HG03575 (cell line): ENCODE measurements around the gene NOSIP.

ENCODE experiments used
- ATAC-seq: cut with Tn5 transposase; IDR thresholded peaks from one replicate; pipeline ENCODE4 v1.9.1; 2021; ENCODE audit not compliant: unreplicated experiment, insufficient number of reproducible peaks, low FRiP score; ENCODE audit errors: extremely low read depth

The NOSIP gene

DNA sequence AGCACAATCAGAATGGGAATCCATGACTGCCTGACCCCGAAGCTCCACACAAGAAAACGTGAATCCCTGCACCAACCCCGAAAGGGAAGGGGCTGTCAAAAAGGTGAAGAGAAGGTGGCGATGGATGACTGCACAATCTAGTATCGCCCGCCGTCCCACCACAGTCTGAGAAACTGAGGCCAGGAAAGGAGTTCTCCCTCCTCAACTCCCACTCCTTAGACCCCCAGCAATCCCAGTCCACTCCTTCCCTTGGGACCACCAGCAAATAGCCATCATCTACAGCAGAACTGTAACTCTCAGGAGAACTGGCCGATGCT, 451 bp downstream of the NOSIP start:
- ATAC-seq, result no peak

DNA sequence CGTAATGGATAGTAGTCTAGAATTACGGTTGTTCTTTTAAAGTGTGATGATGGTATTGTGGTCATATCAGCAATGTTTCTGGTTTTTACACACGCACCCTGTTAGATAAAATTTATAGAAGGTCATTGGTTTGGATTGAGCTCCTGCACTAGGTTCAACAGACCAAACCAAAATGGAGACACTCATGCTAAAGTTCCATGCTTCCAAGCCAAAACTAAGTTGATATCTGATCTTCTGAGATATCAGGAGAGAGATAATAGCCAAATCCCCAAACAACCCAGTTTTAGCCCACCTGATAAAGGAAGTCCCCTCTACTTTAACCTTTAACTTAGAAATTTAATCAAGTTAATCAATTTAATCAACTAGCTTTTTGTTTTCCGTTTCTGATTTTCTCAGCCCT, 1.2 kb downstream of the NOSIP start:
- no peak for ATAC-seq

DNA sequence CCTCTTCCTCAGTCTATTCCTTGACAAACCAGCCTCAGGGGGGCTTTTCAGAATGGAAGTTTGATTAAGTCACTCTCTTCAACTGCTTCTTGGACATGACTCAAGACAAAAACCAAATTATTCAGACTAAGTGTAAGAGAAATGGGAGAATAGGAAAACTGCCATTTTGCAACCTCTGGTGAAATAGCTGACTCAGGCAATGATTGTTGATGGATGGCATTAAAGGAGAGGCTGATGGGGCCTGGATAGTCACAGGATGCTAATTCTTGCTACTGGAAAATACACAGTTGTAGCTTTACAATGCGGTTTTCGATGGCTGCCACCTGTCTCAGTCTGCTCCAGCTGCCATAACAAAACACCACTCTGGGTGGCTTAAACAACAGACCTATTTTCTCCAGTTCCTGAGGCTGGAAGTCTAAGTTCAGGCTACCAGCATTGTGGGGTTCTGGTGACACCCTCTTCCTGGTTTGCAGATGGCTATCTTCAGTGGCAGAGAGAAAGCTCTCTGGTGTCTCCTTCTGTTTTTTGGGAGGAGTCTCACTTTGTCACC, 6.1 kb downstream of the NOSIP start:
- ATAC-seq, result no peak

DNA sequence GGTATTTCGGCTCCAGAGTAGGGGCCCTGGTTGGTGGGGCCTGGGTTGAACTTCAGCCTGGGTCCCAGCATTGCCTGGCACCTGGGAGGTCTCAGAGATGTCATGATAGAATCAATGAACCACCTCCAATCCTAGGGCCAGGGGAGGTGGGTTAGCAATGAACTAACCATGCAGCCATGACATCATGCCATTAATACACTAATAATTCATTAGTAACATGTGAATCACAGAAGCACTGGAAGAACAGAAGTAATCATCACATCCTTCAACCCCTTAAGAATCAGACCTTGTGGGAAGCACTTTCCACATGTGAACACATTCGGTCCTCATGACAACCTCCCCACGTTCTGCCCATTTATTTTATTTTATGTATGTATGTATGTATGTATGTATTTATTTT, 6.9 kb downstream of the NOSIP start:
- no peak for ATAC-seq

DNA sequence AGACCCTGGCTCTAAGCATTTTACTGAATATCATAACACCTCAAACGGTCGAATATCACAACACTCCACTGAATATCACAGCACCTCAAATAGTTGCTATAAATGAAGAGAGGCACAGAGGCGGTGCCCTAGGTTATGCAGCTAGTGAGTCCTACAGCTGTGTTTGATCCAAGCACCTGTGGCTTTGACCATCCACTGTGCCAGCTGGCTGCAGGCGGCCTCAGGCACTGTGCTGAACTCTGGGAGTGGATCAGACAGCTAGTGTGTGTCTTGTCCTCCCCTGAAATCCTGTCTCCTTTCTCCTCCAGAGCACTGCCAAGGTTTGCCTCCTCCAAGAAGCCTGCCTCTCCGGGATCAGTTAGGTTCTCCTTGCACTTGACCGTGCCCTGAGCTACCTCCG, 7.3 kb downstream of the NOSIP start:
- ATAC-seq, result no peak

DNA sequence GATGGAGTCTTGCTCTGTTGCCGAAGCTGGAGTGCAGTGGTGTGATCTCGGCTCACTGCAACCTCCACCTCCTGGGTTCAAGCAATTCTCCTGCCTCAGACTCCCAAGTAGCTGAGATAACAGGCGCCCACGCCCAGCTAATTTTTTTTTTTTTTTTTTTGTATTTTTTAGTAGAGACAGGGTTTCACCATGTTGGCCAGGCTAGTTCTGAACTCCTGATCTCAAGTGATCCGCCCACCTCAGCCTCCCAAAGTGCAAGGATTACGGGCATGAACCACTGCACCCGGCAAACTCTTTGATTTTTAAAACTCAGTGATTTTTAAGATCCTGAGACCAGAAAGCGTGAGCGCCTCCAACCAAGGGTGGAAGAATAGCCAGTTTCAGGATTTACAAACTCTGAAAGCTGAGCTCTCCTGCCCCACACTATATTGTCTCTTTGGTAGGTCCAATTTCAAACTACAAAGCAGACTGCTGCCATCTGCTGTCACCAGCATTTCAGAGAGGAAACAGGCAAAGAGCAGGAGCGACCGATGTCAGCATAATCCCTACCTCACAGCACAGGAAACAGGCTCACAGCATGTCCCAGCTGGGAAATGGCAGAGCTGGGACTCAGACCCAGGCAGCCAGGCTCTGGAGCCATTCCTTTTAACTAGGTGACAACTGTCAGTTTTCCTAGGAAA, 9.2 kb downstream of the NOSIP start:
- no peak for ATAC-seq

DNA sequence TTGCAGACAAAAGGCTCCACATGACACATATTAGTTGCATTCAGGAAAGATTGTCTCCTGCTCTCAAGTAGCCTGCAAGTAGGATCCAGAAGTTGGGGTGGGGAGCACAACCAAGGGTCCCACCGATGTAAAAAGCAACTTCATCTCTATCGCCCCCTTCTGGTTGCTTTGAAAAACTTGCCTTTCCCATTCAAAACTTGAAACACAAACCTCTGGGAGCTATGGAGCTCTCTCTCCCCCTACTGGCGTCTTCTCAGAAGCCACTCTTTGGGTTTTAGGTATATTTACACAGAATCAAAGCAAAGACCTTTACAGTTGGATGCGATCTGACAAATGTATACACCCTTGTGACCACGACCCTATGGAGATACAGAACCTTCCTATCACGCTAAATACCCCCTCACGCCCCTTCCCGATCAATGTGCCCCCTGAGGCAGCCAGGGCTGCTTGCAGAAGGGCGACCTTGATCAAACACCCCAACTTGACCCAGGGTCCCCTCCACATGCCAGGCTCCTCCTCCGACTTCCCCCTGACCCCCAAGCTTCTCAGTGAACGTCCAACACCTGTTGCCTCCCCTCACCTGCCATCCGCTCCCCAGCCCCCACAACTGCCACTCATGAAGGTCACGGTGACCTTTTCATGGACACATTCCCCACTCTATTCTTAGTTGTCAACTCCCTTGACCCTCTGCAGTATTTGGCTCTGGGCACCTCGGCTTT, 10.1 kb downstream of the NOSIP start:
- no peak for ATAC-seq

DNA sequence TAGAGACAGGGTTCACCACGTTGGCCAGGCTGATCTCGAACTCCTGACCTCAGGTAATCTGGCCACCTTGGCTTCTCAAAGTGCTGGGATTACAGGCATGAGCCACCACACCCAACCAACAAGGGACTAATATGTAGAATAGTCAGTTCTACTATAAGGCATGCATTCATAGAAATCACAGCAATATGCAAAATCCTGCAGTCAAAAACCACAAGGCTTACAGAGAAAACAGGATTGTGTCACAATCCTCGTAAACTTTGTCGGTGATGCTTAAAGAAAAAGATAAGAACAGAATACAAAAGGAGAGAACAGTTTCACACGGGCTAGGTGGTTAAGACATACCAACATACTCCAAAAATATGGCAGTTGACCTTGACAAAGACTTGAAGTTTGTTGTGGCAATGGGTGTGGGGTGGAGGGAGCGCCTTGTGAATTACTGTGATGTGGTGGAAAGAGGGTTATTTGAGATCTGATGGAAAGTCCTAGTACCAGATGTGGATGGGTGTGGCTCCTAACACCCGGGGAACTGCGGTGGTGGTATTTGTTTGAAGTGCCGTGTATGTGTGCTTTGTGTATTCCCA, 12.4 kb downstream of the NOSIP start:
- ATAC-seq, result no peak

DNA sequence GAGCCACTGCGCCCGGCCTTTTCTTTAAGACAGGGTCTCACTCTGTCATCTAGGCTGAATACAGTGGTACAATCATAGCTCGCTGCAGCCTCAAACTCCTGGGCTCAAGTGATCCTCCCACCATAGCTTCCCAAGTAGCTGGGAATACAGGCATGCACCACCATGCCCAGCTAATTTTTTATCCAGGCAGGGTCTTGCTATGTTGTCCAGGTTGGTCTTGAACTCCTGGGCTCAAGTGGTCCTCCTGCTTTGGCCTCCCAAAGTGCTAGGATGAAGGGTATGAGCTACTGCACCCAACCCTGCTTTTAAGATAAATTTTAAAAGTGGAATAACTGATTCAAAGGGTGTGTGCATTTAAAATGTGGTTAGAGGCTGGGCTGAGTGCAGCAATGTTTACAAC, 14.1 kb downstream of the NOSIP start:
- ATAC-seq, result no peak

DNA sequence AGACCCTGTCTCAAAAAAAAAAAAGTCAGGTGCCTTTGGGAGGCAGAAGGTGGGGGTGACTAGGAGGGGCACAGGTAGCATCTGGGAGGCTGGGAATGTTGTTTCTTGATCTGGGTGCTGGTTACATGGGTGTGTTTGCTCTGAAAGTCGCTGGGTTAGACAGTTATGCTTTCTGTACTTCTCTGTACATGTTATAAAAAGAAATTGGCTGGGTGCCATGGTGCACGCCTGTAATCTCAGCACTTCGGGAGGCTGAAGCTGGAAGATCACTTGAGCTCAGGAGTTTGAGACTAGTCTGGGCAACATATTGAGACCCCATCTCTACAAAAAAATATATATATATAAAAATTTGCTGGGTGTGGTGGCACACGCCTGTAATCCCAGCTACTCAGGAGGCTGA, 15.1 kb downstream of the NOSIP start:
- no peak for ATAC-seq

DNA sequence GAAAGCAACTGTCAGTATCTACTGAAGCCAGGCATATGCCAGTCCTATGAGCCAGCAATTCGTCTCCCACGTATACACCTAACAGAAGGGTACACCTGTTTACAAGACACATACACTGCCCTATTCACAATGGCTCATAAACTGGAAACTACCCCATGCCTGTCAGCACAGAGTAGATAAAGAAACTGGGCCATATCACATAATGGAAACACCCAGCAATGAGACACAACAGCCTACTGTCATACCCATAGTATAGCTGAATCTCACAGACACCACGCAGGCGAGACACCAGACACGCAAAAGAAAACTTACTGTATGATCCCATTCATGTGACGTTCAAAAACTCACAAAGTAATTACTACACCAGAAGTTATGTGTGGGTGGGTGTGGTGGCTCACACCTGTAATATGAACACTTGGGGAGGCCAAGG, 15.7 kb downstream of the NOSIP start:
- no peak for ATAC-seq

DNA sequence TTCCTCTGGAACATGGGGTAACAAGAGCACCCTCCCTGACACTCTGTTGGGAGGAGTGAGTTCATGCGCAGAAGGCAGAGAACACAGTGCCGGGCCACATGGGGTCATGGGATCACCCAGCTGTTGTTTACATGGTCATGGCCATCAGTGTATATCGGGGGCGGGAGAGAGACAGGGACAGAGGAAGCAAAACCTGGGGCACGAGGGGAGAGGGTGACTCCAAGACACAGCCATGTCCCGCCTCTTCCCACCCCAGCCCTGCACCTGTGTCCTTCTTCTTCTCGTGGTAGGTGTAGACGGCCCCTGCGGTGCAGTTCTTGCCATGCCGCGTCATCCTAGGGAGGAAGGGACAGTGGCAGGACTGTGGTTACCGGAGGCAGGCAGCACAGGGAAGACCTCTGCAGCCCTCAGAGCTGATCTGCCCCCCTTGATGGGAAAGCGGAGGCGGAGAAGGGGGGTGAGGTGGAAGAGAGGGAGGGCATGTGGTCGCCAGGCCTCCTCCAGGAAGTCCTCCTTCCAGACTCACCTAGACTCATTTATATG, 19.9 kb downstream of the NOSIP start:
- no peak for ATAC-seq

DNA sequence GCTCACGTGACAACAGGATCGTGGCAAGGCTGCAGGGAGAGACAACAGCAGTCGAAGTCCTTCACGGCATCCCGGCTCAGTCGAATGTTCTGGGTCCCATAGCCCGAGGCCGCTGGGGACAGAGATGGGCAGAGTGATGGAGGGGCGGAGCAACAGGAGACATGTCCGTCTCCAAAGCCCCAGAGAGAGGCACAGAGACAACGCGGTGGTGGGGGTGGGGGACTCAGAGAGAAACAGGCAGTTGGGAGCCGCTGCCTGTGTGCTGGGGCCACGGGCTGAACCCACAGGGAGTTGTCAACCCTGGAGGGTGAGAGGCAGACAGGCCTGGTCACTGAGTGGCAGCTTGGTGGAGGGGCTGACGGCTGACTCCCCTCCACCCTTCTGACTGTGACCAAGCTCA, 20.4 kb downstream of the NOSIP start:
- no peak for ATAC-seq

DNA sequence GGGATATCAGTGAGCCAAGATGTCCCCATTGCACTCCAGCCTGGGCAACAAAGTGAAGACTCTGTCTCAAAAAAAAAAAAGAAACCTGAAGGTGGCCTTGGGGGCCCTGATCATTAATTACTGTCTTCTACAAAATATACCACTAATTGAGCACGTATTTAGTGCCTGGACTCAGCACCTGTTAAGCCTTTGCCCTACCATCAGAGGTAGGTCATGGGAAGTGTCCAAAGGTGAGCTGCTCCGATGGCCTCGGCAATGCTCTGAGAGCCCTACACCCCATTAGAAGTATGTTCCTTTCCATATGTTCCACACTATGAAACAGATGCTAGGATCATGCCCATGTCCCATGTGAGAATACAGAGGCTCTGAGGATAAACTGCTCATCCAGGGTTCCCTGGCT, 20.9 kb downstream of the NOSIP start:
- no peak for ATAC-seq

DNA sequence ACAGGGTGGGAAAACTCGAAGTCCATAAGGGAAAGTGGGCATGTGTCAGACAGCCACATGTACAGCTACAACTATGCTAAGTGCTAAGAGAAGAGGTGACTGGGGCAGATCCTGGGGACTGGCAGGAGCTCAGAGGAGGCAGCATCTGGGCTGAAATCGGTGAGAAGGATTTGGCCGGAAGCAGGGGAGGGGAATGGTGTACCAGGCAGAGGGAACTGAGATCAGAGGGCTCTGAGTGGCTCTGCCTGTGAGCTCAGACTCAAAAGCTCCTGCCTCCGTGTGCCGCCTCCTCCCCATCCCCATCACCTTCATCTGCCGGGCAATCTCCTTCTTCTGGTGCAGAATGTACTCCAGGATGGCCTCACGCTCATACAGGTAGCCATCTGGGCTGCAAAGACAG, 21.8 kb downstream of the NOSIP start:
- no peak for ATAC-seq

DNA sequence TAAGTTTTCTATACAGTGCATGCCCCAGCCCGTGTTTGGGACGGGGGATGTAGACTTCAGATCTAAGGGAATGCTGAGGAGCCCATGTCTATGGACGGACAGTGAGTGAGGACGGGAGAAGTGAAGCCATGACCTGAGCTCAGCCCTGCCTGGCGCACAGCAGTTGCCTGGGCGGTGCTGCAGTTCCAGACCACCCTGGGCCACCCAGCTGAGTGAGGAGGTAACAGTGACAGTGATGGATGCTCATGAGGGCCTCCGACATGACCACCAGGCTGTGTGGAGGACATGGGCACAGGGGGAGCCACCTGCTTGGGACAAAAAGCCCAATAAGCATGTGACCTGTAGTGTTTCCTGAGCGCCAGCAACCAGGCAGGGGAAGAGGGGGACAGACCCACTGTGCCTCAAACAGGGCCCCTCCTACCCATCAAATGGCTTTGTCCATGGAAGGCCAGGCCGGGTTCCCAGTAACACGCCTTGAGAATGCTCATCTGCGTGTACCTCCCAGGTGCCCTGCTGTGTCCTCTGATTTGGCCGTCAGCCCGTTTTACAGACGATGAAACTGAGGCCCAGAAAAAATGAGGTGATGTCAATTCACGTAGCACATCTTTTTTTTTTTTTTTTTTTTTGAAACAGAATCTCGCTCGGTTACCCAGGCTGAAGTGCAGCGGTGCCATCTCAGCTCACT, 22.6 kb downstream of the NOSIP start:
- ATAC-seq, result no peak

DNA sequence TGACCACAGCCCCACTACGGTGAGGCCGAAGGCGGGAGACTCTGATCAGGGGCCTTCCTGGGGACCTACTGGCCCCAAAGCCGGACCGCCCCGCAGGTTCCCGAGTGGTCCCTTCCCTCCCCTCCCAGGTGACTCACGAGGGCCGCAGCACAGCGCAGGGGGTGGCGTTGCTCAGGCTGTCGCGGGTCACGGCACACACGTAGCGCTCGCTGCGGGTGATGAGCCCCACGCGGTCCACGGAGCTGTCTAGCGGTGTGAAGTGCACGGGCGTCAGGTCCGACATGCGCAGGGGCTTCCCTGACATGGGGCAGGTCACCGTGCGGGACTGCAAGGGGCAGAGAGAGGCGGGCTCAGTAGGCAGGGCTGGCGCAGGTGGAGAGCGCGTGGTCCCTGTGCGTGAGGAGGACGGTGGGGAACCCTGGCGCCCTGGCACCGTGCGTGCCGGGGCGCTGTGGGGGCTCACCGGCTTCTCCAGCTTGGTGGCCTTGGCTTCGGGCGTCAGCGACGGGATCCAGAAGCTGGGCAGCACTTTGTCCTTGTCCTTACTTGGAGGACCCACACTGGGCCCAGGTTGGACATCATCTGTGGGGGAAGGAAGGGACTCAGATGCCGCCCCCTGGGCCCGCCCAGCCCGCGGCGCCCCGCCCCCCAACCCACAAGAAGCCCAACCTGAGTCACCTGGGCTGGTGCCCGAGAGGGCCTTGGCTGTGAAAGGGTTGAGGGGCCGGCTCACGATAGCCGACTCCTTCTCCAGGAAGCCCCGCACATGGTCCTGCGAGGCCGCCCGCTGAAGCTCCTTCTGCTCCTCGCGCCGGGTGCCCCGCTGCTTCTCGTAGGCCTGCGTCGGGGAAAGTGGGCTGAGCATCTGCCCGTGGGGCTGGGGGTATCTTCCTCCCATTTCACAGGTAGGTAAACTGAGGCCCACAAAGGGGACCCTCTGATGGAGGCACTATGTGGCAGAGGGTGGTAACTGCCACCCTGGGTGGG, 23.7 kb downstream of the NOSIP start:
- ATAC-seq, result no peak

DNA sequence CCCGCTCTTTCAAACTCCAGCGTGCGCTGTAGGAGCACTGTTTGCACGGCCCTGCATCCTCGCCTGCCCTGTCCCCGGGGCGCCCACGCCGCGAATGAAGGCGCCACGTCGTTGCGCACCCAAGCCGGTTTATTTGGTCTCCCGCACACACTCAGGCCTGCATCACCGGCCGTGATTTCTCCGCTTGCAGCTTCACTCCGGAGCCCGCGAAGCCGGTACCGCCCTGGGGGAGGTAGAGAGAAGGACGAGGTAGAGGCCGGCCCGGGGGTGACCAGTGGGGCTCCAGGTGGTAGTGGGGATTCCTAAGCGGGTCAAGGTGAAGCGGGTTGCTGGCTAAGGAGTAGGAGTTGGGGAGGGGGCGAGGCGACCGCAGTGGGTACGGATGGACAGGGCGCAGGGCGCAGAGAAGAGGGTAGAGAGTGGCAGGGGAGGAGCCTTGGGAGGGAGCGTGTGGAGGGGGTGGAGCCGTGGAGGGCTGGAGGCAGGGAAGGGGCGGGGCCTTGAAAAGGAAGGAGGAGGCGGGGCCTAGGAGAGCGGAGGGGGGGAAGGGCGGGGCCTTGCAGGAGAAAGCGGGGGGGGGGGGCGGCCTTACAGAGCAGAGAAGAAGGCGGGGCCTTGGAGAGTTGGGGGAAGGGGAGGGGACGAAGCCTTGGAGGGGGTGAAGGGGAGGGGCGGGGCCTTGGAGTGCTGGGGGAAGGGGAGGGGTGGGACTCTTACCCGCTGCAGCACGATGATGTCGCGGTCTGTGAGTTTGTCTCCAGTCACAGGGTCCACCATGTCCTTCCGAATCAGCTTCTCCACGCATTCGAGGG, 24.6 kb downstream of the NOSIP start:
- ATAC-seq, result no peak
